HG03039 (cell line): Measurements from ENCODE around the gene EPHB3.

Source experiments
- ATAC-seq: cut with Tn5 transposase; IDR thresholded peaks from one replicate; pipeline ENCODE4 v1.9.1; 2021; ENCODE audit warnings: mild to moderate bottlenecking, moderate library complexity; ENCODE audit not compliant: unreplicated experiment

The EPHB3 gene

DNA sequence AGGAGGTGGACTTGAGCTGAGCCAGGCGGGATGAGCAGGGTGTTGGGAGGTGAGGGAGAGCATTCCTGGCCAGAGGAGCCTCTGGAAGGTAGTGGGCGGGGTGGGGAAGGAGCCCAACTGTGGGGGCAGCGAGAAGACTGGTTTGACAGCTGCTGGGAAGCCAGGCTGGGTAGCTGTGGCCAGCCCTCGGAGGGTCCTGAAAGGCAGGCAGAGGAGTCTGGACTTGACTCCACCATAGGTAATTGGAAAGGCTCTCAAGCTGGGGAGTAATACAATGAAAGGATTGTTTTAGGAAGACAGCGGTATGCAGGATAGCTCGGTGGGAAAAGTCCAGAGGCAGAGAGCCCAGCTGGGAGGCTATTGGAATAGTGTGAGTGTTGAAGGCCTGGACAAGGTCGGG, 17.2 kb downstream of the EPHB3 start:
- ATAC-seq, result no peak

DNA sequence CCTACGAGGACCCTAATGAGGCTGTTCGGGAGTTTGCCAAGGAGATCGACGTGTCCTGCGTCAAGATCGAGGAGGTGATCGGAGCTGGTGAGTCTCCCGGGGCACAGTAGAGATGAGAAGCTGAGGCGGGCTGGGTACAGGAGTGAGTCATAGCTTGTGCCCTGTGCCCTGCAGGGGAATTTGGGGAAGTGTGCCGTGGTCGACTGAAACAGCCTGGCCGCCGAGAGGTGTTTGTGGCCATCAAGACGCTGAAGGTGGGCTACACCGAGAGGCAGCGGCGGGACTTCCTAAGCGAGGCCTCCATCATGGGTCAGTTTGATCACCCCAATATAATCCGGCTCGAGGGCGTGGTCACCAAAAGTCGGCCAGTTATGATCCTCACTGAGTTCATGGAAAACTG, 17.9 kb downstream of the EPHB3 start:
- ATAC-seq, result no peak

DNA sequence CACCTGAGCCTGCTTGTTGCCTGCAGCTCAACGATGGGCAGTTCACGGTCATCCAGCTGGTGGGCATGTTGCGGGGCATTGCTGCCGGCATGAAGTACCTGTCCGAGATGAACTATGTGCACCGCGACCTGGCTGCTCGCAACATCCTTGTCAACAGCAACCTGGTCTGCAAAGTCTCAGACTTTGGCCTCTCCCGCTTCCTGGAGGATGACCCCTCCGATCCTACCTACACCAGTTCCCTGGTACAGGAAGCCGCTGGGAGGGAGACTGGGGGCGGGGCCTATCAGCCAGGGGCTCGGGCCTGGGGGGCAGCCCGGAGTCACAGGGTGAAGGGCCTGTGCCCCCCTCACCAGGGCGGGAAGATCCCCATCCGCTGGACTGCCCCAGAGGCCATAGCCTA, 18.8 kb downstream of the EPHB3 start:
- no peak for ATAC-seq

DNA sequence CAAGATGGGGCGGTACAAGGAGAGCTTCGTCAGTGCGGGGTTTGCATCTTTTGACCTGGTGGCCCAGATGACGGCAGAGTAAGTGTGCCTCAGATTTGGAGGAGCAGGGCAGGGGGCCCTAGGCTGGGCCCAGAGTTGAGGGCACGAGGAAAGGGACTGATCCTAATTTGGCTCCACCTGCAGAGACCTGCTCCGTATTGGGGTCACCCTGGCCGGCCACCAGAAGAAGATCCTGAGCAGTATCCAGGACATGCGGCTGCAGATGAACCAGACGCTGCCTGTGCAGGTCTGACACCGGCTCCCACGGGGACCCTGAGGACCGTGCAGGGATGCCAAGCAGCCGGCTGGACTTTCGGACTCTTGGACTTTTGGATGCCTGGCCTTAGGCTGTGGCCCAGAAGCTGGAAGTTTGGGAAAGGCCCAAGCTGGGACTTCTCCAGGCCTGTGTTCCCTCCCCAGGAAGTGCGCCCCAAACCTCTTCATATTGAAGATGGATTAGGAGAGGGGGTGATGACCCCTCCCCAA, 19.8 kb downstream of the EPHB3 start:
- ATAC-seq, result no peak

DNA sequence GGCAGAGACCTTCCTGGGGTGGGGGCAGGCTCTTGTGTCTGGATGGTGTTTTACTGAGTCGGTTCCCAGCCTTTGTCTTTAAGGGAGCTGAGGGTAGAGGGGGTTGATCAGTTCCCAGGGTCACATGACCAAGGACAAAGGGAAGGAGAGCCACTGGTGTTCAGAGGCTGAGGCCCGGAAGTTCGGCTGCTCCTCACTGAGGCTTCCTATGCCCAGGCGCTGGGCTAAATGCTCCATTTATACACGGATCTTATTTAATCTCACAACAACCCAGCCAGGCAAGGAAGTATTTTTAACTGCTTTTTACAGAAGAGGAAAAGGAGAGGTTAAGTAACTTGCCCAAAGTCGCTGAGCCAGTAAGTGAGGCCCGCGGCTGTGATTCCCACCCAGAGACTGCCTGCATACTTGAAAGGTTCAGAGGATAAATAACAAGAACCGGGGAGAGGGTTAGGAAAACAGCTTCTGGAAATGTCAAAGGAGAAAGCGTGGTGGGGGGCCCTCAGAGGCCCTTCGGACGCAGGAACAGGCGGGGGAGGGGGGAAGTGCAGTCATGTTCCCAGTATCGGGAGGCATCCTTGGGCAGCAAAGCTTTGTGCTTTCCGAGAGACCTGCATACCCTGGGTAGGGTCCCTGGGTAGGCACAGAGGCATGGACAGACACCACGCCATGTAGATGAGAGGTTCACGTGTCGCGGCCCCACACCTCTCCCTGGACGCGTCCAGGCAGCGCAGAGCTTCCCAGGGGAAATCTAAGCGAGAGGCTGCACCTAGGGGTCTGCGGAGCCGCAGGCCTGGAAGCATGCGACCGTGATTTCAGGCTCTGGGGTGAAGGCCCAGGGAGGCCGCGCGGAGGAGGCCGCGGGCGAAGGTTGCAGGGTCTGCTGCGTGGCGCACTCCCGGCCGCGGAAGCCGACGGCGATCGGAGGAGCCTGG, 21.3 kb downstream of the EPHB3 start:
- no peak for ATAC-seq

DNA sequence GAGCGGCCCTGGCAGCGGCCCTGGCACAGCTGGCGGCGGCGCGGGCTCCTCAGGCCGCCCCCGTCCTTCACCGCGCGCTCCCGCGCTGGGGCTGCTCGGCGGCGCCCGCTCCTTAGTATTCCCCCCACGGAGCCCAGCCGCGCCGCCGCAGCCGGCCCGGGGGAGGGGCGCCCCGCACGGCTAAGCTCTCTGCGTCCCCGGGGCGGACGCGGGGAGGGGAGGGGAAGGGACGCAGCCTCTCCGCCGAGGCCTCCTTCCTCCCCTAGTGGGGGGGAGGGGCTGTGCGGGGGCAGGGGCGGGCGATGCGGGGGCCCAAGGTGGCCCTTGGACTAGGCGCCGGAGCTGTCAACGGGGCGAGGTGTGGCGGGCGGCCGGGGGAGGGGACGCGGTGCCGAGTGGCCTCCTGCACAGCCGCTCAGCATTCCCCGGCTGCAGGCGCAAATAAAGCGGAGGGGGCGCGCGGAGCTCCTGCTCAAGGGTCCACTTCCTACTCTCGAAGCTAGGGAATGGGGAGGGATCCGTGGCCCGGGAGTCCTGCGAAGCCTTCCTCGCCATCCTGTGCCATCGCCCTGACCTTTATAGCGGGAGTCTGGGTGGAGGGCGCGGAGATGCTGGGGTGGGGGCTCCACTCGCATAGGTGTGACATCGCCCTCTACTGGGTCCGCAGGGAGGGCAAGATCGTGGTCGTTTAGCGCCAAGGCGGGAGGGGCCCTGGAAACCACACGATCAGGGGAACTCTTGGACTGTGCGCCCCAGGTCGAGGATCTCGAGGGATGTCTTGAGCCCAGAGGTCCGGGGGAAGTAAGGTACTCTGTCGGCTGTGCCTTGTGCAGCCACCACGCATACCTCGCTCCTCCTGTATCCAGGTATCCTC, 22.2 kb downstream of the EPHB3 start:
- no peak for ATAC-seq

DNA sequence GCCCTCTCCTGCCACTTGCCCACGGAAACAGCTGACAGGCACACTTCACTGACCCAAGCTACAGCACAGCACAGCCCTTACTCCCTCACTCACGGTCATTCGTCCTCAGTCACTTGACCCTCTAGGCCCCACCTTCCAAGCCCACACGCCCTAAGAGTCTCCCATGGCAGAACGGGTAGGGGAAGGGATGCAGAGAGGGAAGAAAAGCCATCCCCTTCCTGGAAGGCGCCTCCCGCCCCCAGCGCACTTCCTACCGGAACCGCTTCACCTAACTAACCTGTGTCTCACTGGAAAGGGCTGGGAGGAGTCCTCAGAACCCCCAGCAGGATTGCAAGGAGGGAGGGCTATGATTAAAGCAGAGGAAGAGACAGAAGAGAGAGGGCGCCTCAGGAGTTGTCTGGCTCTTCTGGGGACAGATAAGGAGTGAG, 22.9 kb downstream of the EPHB3 start:
- ATAC-seq, result no peak

DNA sequence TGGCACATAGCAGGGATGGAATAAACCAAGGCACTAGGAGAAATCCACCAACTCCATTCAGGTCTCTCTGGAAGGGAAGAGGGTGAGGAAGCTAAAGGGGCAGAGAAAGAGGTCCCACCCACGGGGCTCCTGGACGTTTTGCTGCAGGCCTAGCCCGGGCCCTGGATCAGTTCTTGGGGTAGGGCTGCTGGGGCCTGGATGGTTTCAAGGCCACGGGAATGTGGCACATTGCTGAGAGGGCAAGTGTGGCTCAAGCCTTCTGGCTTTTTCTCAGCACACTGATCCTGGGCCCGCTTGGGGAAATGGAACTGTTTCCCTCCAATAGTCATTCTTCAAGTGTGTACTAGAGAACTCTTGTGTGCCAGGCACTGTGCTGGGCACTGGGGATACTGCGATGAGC, 24.0 kb downstream of the EPHB3 start:
- no peak for ATAC-seq

DNA sequence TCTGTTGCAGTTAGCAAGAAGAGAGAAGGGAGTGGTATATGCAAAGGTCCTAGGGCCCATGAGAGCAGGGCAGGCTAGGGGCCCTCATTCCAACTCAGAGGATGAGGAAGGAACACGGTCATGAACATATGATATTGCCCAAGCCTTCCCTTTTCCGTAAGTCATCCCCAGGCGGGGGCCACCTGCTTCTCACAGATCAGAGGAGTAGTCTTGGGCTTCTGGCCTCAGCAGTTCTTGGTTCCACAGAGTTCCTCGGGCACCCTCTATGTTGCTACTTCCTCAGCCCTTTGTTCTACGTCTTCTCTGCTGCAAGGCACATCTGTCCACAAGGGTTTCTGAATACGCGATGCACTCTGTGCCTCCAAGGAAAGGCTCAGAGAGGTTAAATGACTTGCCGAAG, 25.3 kb downstream of the EPHB3 start:
- ATAC-seq, result no peak

DNA sequence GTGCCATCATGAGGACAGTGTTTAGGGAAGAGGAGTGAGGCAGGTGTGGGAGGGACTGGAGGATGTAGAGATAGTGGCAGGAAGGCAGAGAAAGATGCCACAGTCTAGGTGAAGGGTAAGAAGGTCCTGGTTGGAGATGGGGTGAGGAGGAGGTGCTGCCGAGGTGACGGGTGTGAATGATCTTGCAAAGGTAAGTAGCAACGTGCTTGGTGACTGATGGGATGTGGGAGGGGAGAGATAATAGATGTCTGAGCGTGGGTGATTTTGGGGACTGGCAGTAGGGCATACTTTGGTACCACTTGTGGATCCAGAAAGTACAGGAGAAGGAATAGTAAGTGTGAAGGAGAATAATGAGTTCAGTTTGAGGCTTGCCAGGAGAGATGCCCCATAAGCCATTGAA, 27.2 kb downstream of the EPHB3 start:
- ATAC-seq, result no peak

DNA sequence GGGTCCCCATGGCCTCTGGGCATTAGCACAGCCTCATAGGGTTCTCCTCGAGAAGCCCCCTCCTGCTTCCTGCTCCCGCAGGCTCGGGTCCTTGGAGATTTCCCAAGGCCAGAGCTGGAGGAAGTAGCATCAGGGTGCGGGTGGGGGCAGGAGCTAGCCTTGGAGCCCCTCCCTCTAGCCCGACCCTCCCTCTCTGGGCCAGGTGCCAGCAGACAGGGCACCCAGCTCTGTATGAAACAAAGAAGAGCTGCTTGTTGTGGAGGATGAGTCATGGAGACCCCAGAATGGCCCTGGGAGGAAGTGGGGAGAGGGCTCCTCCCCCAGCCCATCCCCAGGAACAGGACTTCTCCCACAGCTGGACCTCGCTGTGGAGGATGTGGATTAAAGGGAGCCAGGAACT, 29.2 kb downstream of the EPHB3 start:
- no peak for ATAC-seq

DNA sequence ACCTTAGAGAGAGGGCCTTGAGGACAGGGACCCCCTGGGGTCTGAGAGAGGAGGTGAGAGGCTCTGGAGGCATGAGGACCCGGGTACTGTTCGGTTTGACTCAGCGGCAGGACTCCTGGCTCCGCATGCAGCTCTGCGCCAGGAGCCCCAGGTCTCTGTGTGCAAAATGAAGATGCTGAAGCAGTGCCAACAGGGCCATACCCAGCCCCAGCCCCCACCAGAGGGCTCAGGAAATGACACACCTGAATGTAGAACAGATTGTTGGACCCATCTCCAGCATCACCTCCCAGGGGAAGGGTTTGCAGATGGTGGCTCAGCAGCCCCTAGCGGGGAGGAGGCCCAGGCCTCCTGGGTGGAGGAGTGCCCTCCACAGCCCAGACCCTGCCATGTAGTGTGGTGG, 30.2 kb downstream of the EPHB3 start:
- no peak for ATAC-seq

DNA sequence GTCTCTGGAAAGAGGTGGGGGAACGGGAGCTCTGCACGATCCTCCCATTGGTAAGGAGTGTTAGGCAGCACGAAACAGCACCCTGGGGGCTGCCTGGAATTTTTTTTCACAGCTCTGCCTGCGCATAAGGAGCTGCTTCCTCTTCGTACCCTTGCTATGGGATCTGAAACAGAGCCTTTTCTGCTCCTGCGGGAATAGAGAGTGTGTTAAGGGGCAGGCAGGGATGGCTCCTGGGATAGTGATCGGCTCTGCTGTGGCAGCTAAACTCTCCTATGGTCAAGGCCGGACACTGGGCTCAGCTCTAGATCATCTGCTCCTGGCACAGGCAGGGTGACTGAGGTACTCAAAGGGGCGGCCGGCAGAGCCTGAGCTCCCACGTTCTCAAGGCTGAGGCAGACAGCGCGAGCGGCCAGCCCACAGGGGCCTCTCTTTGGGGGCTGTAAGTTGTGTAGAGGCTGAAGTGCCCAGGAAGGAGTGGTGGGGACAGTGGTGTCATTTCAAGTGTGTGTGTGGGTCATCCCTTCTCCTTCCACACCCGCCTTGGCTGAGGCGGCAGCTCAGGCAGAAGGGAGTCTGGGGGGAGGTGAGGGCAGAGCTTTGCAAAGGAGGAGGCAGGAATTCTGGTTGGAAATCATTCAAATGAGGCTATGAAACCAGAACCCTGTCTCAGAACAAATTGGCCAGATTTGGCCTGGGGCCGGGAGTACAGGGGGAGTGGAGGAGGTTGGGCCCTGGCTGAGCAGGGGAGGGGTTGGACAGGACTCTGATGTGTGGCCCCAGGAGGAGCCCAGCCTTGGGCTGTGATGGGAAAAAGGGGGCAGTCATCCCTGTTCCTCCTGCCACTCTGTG, 31.0 kb downstream of the EPHB3 start:
- ATAC-seq, result no peak

DNA sequence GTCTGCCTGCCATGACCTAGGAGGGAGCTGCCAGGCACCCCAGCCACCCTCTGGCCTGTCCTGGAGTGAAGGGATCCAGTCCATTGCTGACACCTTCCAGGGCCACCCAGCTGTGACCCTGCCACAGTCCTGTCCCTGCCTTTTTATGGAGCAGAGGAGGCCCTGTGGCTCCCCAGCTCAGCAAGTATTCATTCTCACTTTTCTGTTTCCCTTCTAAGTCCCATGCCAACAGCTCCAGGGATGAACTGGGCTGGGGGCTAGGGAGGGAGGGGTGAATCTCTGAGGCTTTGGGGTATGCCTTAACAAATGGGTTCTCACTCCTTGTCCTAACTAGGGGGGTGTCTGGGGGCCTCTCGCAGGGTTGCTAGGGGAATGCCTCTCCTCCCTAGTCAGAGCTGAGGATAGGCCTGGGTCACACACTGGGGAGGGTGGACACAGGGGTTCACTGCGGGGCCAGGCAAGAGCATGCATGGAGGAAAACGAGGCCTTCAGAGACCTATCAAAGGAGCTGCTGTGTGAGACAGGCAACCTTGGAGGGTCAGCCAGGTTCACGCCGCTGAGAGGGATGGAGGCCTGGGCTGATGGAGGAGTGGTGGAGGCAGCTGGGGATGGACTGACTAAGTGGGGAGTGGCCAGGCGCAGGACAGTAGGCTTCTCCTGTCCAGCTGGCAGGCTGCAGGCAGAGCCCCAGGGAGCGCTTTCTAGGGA, 31.8 kb downstream of the EPHB3 start:
- ATAC-seq, result no peak

DNA sequence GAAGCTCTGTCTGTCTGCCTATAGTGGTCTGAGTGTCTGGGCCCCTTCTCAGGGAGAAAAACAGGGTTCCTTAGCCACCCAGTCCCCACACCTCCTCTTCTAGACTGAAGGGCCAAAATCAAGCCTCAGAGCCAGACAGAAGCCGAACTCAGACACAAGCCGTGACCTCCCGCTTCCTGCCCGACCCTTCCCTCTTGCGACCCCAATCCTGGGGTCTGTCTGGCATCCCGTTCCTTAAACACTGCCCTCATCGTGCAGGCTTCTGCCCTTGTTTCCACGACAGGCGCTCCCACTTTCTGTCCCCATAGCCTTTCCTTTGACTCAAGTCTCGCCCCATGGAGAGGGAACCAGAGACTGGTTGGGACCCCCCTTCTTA, 32.3 kb downstream of the EPHB3 start:
- ATAC-seq, result no peak

DNA sequence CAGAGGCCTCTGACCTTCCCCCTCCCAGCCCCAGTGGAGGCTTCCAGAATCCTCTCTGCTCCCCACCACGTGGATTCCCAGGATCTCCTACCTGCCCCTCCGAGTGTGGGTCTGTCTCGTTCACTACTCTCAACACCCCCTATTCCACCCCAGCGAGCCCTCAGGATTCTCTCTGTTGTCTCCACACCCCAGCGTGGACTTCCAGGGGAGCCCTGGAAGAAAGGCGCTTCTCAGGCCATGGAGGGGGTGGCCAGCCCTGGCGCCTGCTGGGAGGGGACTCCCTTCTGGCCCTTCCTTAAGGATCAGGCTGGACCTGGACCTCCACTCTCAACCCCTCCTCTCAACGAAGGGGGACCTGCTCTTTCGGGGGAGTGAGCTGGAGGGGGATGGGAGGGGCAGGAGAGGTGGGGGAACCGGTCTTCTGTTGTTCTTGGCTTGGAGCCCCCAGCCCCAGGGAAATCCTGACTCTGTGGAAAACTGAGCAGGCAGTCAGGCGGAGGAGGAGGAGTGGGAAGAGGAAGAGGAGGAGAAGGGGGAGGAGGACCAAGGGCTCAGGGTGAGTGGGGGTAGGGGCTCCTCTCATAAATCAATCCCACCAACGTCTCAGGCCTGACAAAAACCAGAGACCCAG, 32.9 kb downstream of the EPHB3 start:
- ATAC-seq, result no peak

DNA sequence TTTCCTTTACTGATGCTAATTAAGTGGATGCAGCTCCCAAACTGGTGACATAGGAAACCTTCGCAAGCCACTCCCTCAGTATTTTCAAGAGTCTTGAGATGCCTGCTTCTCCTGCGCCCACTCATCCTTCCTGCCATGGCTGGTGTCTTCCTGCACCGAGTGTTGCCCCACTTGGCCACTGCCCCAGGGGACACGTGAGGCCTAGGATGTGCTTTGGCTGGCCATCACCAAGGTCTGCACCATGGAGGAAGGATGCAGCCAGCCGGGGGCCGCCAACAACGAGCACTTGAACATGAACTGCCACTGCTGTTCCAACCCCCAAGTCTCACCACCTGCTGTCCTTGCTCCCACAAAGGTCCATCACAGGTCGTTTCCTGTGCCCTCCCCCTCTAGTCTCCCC, 34.1 kb downstream of the EPHB3 start:
- ATAC-seq, result no peak

DNA sequence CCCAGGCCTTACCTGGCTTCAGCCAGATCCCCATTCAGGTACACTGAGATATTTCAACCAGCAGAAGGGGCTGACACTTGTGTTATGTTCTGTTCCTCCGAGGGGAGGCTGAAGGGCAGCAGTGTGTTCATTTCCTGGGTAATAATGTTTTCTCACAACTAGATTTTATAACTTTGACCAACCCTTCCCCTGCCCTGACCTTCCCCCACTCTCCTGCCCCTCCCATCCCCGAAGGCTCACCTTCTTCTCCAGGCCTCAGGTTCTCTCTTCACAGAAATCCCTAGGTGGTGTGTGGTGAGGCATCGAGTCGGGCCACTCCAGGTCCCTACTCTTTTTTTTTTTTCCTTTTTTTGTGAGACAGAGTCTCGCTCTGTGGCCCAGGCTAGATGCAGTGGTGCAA, 34.6 kb downstream of the EPHB3 start:
- ATAC-seq, result no peak

DNA sequence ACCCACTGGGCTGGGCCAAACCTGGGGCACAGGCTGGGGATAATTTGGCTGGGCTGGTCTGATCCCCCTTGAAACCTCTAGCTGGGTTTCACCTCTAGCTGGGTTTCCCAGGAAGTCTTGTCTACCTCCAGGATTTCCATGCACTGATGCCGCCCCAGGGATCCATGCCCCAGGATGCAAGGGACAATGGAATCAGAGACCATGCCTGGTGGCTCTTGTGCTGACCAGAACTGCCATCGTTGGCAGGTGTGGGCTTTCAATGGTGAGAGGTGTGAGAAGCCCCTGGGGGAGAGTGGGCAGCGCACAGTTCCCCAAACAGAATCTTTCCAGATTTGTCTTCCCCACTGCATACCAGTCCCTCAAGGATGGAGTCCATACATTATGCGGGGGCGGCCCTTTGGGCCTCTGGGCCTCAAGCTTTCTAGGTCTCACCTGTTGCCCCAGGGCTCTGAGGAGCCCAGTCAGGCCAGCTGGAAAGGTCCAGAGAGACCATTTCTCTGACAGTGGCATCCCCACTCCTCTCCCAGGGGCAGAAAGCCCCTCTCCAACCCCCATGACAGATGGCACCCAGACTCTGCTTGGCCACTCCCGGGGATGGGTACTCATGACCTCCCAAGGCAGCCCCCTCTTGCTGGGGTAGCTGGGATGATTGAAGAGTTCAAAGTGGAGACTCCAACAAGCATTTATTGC, 35.4 kb downstream of the EPHB3 start:
- no peak for ATAC-seq
